Measurements from ENCODE around the gene DPP10.

DNA sequence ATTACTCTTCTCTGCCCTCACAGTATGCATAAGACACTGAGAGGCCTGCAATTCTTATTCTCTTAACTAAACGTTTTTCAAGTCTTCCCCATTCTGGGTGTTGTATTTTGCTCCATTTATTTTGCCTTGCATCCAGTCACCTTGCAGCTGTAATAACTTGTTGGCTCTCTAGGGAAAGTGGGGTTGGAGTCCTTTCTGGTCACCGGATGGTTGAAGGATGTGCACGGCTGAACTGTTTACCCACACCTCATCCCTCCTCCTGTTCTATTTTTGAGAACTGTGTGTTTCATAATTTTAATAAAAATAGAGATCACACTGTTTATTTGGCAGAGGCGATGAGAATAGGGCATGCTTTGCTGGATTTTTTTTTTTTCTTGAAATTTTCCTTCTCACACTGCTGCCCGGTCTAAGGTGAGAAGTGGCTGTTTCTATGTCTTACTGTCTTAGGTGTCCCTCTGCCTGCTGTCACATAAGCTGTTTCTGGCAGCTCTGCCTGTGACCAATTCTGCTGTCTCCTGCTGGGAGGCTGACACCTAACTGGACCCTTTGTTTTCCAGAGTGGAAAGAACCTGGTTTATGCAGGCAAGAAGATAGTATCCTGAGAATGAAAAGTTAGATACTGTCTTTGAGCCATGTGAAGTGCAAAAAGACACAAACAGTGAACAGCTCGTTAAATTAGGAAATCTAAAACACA is 342.6 kb downstream of the DPP10 start:
- TF ChIP-seq, protein P1, sequence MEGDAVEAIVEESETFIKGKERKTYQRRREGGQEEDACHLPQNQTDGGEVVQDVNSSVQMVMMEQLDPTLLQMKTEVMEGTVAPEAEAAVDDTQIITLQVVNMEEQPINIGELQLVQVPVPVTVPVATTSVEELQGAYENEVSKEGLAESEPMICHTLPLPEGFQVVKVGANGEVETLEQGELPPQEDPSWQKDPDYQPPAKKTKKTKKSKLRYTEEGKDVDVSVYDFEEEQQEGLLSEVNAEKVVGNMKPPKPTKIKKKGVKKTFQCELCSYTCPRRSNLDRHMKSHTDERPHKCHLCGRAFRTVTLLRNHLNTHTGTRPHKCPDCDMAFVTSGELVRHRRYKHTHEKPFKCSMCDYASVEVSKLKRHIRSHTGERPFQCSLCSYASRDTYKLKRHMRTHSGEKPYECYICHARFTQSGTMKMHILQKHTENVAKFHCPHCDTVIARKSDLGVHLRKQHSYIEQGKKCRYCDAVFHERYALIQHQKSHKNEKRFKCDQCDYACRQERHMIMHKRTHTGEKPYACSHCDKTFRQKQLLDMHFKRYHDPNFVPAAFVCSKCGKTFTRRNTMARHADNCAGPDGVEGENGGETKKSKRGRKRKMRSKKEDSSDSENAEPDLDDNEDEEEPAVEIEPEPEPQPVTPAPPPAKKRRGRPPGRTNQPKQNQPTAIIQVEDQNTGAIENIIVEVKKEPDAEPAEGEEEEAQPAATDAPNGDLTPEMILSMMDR (conservative IDR thresholded peaks at IDR 0.05), result no peak
- no peak for TF ChIP-seq ZFX (IDR thresholded peaks at IDR 0.05)

All from C4-2B (cell line).